GM19324 (cell line): ENCODE results near the gene TBXAS1.

Experiments used
- ATAC-seq: cut with Tn5 transposase; IDR thresholded peaks from one replicate; pipeline ENCODE4 v1.9.1; 2021; ENCODE audit warnings: mild to moderate bottlenecking, moderate library complexity; ENCODE audit not compliant: unreplicated experiment, low FRiP score

The TBXAS1 gene

GRCh38 chr7:140058517-140058916 lies 229.5 kb downstream of the TBXAS1 start:
- ATAC-seq, result no peak

- no peak for ATAC-seq
Observed at GRCh38 chr7:140059273-140060242, 230.5 kb downstream of the TBXAS1 start.

- ATAC-seq, result no peak
Observed at GRCh38 chr7:140060243-140060630, 231.2 kb downstream of the TBXAS1 start.

DNA sequence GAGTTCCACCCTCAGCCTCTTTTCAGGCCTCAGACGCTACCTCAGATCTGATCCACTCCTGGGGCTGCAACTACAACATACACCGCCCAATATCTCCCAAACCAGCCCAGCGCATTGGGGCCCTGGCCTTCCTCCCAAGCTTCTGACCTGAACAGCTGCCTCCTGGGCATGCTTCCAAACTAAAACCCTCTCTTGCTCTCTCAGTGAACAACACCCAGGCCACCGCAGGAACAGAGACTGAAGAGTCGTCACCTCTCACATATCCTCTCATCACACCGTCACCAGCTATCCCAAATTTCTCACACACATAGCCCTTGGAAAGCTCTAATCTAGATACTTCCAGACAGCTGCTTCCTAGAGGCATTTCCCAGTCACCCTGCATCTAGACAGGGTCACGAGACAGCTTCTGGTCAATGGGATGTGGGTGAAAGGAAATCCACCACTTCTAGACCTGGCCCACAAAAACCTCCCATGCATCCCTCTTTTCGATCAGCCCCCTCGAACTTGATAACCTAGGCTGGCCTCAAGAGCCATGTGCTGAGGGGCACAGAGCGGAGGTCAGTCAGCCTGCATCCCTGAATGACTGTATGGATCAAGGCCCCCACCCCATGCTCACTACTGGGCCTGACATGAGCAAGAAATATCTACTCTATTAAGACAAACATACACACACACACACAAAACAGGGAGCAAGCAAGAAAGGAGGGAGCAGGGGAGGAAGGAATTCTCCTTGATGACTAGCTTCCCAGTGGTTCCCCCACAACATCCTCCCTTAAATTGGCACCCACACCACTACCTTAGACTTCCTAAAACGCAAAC lies 231.9 kb downstream of the TBXAS1 start:
- no peak for ATAC-seq

DNA sequence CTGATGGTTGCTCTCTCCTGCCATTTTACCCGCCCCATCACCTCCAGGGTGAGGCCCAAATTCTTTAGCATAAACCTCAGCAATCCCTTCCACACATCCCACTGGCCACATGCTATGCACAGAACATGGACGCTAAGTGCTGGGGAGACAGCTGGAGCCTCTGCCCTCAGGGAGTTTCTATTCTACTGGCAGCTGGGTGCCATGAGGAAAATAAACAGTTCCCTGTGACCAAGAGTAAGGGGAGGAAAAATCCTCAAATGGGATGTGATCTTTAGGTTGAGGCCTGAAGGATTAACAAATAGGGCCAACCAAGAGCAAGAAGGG lies 232.5 kb downstream of the TBXAS1 start:
- no peak for ATAC-seq

DNA sequence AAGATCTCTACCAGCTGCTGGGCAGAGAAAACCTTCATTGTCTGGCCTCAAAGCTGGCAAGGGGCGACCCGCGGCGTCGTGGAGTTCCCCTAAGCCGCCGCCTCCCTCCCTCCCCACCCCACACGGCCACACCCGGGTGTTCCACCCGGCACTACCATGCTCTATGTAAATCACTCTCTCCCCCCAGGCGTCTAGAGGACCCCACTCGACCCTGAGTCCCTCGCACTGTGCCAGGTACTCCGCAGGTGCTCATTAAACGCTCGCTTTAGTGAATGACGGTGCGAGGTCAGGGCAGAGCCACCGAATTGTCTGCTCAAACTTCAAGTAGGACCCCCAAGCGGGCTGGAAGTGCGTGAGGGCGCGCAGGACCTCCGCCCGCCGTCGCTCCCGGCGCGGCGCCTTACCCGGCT lies 233.1 kb downstream of the TBXAS1 start:
- peak; percentile 33 for ATAC-seq

GRCh38 chr7:140062528-140063299 lies 233.7 kb downstream of the TBXAS1 start, which contains the start of gene PARP12:
Gene PARP12 (minus strand): TSS chr7:140062951. CDS start chr7:140062847, 104 bp downstream.
- ATAC-seq, result peak; percentile 89

GRCh38 chr7:140067052-140067451 lies 238.0 kb downstream of the TBXAS1 start:
- ATAC-seq, result no peak

GRCh38 chr7:140068033-140068432 lies 239.0 kb downstream of the TBXAS1 start:
- no peak for ATAC-seq

- ATAC-seq, result no peak
Observed at GRCh38 chr7:140069298-140069949, 240.4 kb downstream of the TBXAS1 start.
